ENCODE results near the gene TPRG1L.

TPRG1L gene

GRCh38 chr1:3603571-3604467 lies 21.0 kb upstream of the TPRG1L start:
- DNase-seq (ENCODE audit: low read depth) = no peak
- H3K4me3 ChIP-seq (ENCODE audit: control insufficient read depth, low read depth, low read length) = no peak overlapping the region
- TF ChIP-seq CTCF (IDR thresholded peaks at IDR 0.05; ENCODE audit: control insufficient read depth, insufficient read depth, low read depth, low read length, missing control alignments) = no peak

GRCh38 chr1:3604468-3604974 lies 20.3 kb upstream of the TPRG1L start:
- no peak for TF ChIP-seq CTCF (IDR thresholded peaks at IDR 0.05; ENCODE audit: control insufficient read depth, insufficient read depth, low read depth, low read length, missing control alignments)
- H3K4me3 ChIP-seq (ENCODE audit: control insufficient read depth, low read depth, low read length) = no peak overlapping the region
- DNase-seq (ENCODE audit: low read depth) = no peak

GRCh38 chr1:3604997-3605823 lies 19.6 kb upstream of the TPRG1L start:
- no peak for DNase-seq (ENCODE audit: low read depth)
- no peak overlapping the region for H3K4me3 ChIP-seq (ENCODE audit: control insufficient read depth, low read depth, low read length)

GRCh38 chr1:3606779-3607702 lies 17.8 kb upstream of the TPRG1L start:
- no peak for DNase-seq (ENCODE audit: low read depth)
- no peak overlapping the region for H3K4me3 ChIP-seq (ENCODE audit: control insufficient read depth, low read depth, low read length)
- no peak for TF ChIP-seq CTCF (IDR thresholded peaks at IDR 0.05; ENCODE audit: control insufficient read depth, insufficient read depth, low read depth, low read length, missing control alignments)

More at GRCh38 chr1:3604997-3605823, 19.6 kb upstream of the TPRG1L start:
- TF ChIP-seq CTCF (IDR thresholded peaks at IDR 0.05; ENCODE audit: control insufficient read depth, insufficient read depth, low read depth, low read length, missing control alignments) = no peak

GRCh38 chr1:3607703-3608065 lies 17.1 kb upstream of the TPRG1L start:
- TF ChIP-seq CTCF (IDR thresholded peaks at IDR 0.05; ENCODE audit: control insufficient read depth, insufficient read depth, low read depth, low read length, missing control alignments) = no peak
- DNase-seq (ENCODE audit: low read depth) = no peak
- H3K4me3 ChIP-seq (ENCODE audit: control insufficient read depth, low read depth, low read length) = no peak overlapping the region

GRCh38 chr1:3608154-3608553 lies 16.7 kb upstream of the TPRG1L start:
- DNase-seq (ENCODE audit: low read depth) = no peak
- H3K4me3 ChIP-seq (ENCODE audit: control insufficient read depth, low read depth, low read length) = no peak overlapping the region
- TF ChIP-seq CTCF (IDR thresholded peaks at IDR 0.05; ENCODE audit: control insufficient read depth, insufficient read depth, low read depth, low read length, missing control alignments) = no peak

Measured in AG09309 (cell line).